HG03045 (cell line): ENCODE measurements around the gene THSD4.
"Not testable (repeated sequence)": the region's sequence is repeated elsewhere in the genome, so short reads cannot be mapped to it uniquely, and the experiment has no call there.

Experiments
- ATAC-seq: cut with Tn5 transposase; IDR thresholded peaks from one replicate; pipeline ENCODE4 v1.9.1; 2021; ENCODE audit warnings: mild to moderate bottlenecking, moderate library complexity; ENCODE audit not compliant: unreplicated experiment

Gene THSD4

GRCh38 chr15:71366926-71367325 lies 251.7 kb downstream of the THSD4 start:
- no peak for ATAC-seq

GRCh38 chr15:71367737-71368136 lies 252.5 kb downstream of the THSD4 start:
- not testable (repeated sequence) for ATAC-seq

- not testable (repeated sequence) for ATAC-seq
Measured at GRCh38 chr15:71372769-71373168, 257.5 kb downstream of the THSD4 start.

- ATAC-seq = no peak
Measured at GRCh38 chr15:71373917-71374316, 258.6 kb downstream of the THSD4 start.

GRCh38 chr15:71374607-71375352 lies 259.5 kb downstream of the THSD4 start:
- no peak for ATAC-seq

GRCh38 chr15:71375934-71376333 lies 260.7 kb downstream of the THSD4 start:
- ATAC-seq = no peak

GRCh38 chr15:71379893-71380292 lies 264.6 kb downstream of the THSD4 start:
- no peak for ATAC-seq

GRCh38 chr15:71380345-71380744 lies 265.1 kb downstream of the THSD4 start:
- no peak for ATAC-seq

- no peak for ATAC-seq
Measured at GRCh38 chr15:71384501-71384900, 269.2 kb downstream of the THSD4 start.

- no peak for ATAC-seq
Measured at GRCh38 chr15:71385026-71385425, 269.8 kb downstream of the THSD4 start.

- ATAC-seq = no peak
Measured at GRCh38 chr15:71385457-71385856, 270.2 kb downstream of the THSD4 start.

GRCh38 chr15:71386005-71386404 lies 270.7 kb downstream of the THSD4 start:
- no peak for ATAC-seq

GRCh38 chr15:71386448-71387236 lies 271.4 kb downstream of the THSD4 start:
- no peak for ATAC-seq

- no peak for ATAC-seq
Measured at GRCh38 chr15:71387810-71388209, 272.5 kb downstream of the THSD4 start.

GRCh38 chr15:71390096-71390495 lies 274.8 kb downstream of the THSD4 start:
- ATAC-seq = no peak

GRCh38 chr15:71391421-71392088 lies 276.3 kb downstream of the THSD4 start:
- ATAC-seq = no peak

GRCh38 chr15:71392861-71393283 lies 277.6 kb downstream of the THSD4 start:
- ATAC-seq = no peak

- no peak for ATAC-seq
Measured at GRCh38 chr15:71393383-71393782, 278.1 kb downstream of the THSD4 start.

- no peak for ATAC-seq
Measured at GRCh38 chr15:71396536-71397125, 281.4 kb downstream of the THSD4 start.

GRCh38 chr15:71397377-71397776 lies 282.1 kb downstream of the THSD4 start:
- no peak for ATAC-seq

GRCh38 chr15:71400294-71400693 lies 285.0 kb downstream of the THSD4 start:
- ATAC-seq = no peak
